ENCODE results near the gene COL6A2. TPM values are rescaled to one million over a fixed set of nuclear protein-coding genes. Genes with fewer than 3 reads are reported as not detected.

COL6A2 gene
- total and polyA plus RNA-seq, 2 experiments from 2014 or later = 28.4 to 89.2 TPM

- H3K27me3 Mint-ChIP-seq (ENCODE audit: insufficient read depth, low read depth, poor library complexity) = peaks cover 11% of the 10 kb centered on the region
- TF ChIP-seq ZNF462 (CRISPR knock-in tag; IDR thresholded peaks at IDR 0.05) (no peak), STAT1 (IDR thresholded peaks at IDR 0.05; ENCODE audit: unreplicated experiment) (no peak)
- H3K4me1 ChIP-seq (ENCODE audit: insufficient read depth) = no peaks in the 10 kb centered on the region
- no peak for DNase-seq (ENCODE audit: low spot score)
- peaks cover 43% of the 10 kb centered on the region for H3K9me3 Mint-ChIP-seq
- 0 out of 2 replicates have a peak, but pooled peaks cover 2% of the 10 kb centered on the region for H3K9me2 ChIP-seq (ENCODE audit: insufficient read depth)
- H3K79me2 ChIP-seq (replicated peaks; ENCODE audit: insufficient read depth) = no peaks in the 10 kb centered on the region
- H3K36me3 Mint-ChIP-seq (ENCODE audit: low read depth) = peaks cover 29% of the 10 kb centered on the region
- no peak for ATAC-seq
- H2AFZ ChIP-seq = no peak overlapping the region
- H3K4me3 Mint-ChIP-seq = no peak overlapping the region
- no peaks in the 10 kb centered on the region for H4K20me1 ChIP-seq (replicated peaks; ENCODE audit: insufficient read depth)
- H3F3A ChIP-seq (replicated peaks; ENCODE audit: low read depth) = no peaks in the 10 kb centered on the region
- no peak overlapping the region for H3K27ac Mint-ChIP-seq
- no peaks in the 10 kb centered on the region for H3K27me3 ChIP-seq (ENCODE audit: insufficient read depth)
- no peaks in the 10 kb centered on the region for H3K36me3 ChIP-seq (ENCODE audit: insufficient read depth)
- H3K27ac ChIP-seq (ENCODE audit: low read depth) = no peak overlapping the region
- no peak overlapping the region for H3K4me3 ChIP-seq
- no peak overlapping the region for H3K4me2 ChIP-seq
- H3K4me1 Mint-ChIP-seq = no peaks in the 10 kb centered on the region
Observed at GRCh38 chr21:46088189-46088588, 9.7 kb upstream of the COL6A2 start.

GRCh38 chr21:46089285-46089684, 8.6 kb upstream of the COL6A2 start:
- H3K4me3 ChIP-seq = no peak overlapping the region
- no peak overlapping the region for H2AFZ ChIP-seq
- no peak overlapping the region for H3K4me2 ChIP-seq
- ATAC-seq (no peak), DNase-seq (ENCODE audit: low spot score) (no peak)
- no peak overlapping the region for H3K4me3 Mint-ChIP-seq
- H3K27ac ChIP-seq (ENCODE audit: low read depth) = no peak overlapping the region
- no peaks in the 10 kb centered on the region for H3K79me2 ChIP-seq (replicated peaks; ENCODE audit: insufficient read depth)
- TF ChIP-seq STAT1 (IDR thresholded peaks at IDR 0.05; ENCODE audit: unreplicated experiment) (no peak), ZNF114 (CRISPR knock-in tag; IDR thresholded peaks at IDR 0.05) (no peak), CREB1 (CRISPR knock-in tag; IDR thresholded peaks at IDR 0.05; ENCODE audit: low read depth) (no peak), JUNB (IDR thresholded peaks at IDR 0.05; ENCODE audit: unreplicated experiment) (no peak), EZH2phosphoT487 (IDR thresholded peaks at IDR 0.05; ENCODE audit: unreplicated experiment) (no peak), CTCF (conservative IDR thresholded peaks at IDR 0.05; ENCODE audit: low read depth in 2 of 2) (no peak), EZH2 (IDR thresholded peaks at IDR 0.05; ENCODE audit: low read depth, unreplicated experiment) (no peak)
- H3K27ac Mint-ChIP-seq = no peak overlapping the region
- peaks cover 52% of the 10 kb centered on the region for H3K9me3 Mint-ChIP-seq
- peaks cover 34% of the 10 kb centered on the region for H3K36me3 Mint-ChIP-seq (ENCODE audit: low read depth)
- 0 out of 2 replicates have a peak, but pooled peaks cover 2% of the 10 kb centered on the region for H3K9me2 ChIP-seq (ENCODE audit: insufficient read depth)
- H3K27me3 Mint-ChIP-seq (ENCODE audit: insufficient read depth, low read depth, poor library complexity) = peaks cover 10% of the 10 kb centered on the region
- H3K4me1 ChIP-seq (ENCODE audit: insufficient read depth) = no peaks in the 10 kb centered on the region
- no peaks in the 10 kb centered on the region for H3K36me3 ChIP-seq (ENCODE audit: insufficient read depth)
- H3K4me1 Mint-ChIP-seq = no peaks in the 10 kb centered on the region
- H3F3A ChIP-seq (replicated peaks; ENCODE audit: low read depth) = no peaks in the 10 kb centered on the region
- no peaks in the 10 kb centered on the region for H3K27me3 ChIP-seq (ENCODE audit: insufficient read depth)
- H4K20me1 ChIP-seq (replicated peaks; ENCODE audit: insufficient read depth) = no peaks in the 10 kb centered on the region

Data from GM23338 (cell line).